Cardiac muscle cell (in vitro differentiated cells and primary cell): Measurements from ENCODE around the gene COL27A1. TPM values are rescaled to one million over a fixed set of nuclear protein-coding genes. Genes with fewer than 3 reads are reported as not detected.
"Not testable (repeated sequence)": the region's sequence is repeated elsewhere in the genome, so short reads cannot be mapped to it uniquely, and the experiment has no call there.

Experiments used
- DNase-seq, 2 donors: peaks; one replicate each; pipeline versions ENCODE4 v3.0.0 to v3.0.0-alpha.2; 2010 to 2017; ENCODE audit warnings: low read depth in 1 of 2, low spot score in 1 of 2
- H3K27ac ChIP-seq: fragments of 200-600 bp; sonication (generic); 2 replicates; pipeline ENCODE4 v1.5.1; 2016
- H3K27me3 ChIP-seq: fragments of 200-600 bp; sonication (generic); 2 replicates; pipeline ENCODE4 v1.6.0; 2016; ENCODE audit warnings: control low read depth
- H3K36me3 ChIP-seq: fragments of 200-600 bp; sonication (generic); 2 replicates; pipeline ENCODE4 v1.5.1; 2016; ENCODE audit warnings: control low read depth
- H3K4me1 ChIP-seq: fragments of 200-600 bp; sonication (generic); 2 replicates; pipeline ENCODE4 v1.8.1; 2017; ENCODE audit warnings: low read depth, mild to moderate bottlenecking, mixed run types
- H3K4me3 ChIP-seq: fragments of 200-600 bp; sonication (generic); 2 replicates; pipeline ENCODE4 v1.5.1; 2016; ENCODE audit warnings: mild to moderate bottlenecking
- H3K9me3 ChIP-seq: fragments of 200-600 bp; sonication (generic); 2 replicates; pipeline ENCODE4 v1.5.1; 2017; ENCODE audit warnings: low read depth, mild to moderate bottlenecking, control low read depth
- CTCF ChIP-seq: IDR thresholded peaks from 2 replicates; pipeline ENCODE4 v1.5.1; 2012; ENCODE audit warnings: low read depth, mild to moderate bottlenecking, low read length
- polyA plus RNA-seq: library from polyadenylated mRNA; unstranded; fragments of >200 nt; fragmentation: Nextera tagmentation; extraction: Ambion mirVana; gene quantifications from 2 replicates; pipeline ENCODE4 v1.2.1, GENCODE V29; 2016
- total RNA-seq: library from RNA; depleted of rRNA; stranded (reverse); fragments of >200 nt; gene quantifications from 2 replicates; pipeline ENCODE4 v1.2.3, GENCODE V29; 2016

The COL27A1 gene
- total and polyA plus RNA-seq, 2 experiments from 2014 or later = 12.2 to 19.2 TPM

DNA sequence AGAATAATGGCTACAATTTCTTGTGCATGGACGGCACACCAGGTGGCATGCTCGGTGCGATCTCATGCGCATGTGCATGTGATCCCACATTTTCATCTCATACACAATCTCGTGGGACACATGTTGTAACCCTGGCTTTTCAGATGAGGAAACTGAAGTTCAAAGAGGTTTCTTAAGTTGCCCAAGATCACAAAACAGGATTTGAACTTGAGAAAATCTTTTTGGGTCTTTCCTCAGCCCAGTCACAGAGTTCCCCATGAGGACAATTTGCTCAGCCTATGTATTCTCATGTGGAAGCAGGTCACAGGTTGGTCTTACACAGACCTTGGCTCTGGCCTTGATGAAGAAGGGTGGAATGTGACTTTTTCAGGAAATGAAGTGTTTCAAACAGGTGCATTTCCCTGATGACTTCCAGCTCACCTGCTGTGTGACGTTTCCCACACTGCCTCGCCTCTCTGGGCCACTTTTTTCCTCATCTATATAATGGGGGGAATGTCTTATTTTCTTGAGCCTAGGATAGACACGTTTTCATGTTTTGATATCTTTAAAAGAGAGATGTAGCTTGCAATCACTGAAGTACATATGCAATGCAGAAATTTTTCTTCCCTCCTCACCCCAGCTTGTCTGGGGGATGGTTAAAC is 160.5 kb downstream of the COL27A1 start:
- no peak overlapping the region for H3K27ac ChIP-seq
- no peaks in the 10 kb centered on the region for H3K27me3 ChIP-seq
- H3K36me3 ChIP-seq = no peaks in the 10 kb centered on the region
- no peaks in the 10 kb centered on the region for H3K4me1 ChIP-seq
- H3K9me3 ChIP-seq = no peaks in the 10 kb centered on the region
- TF ChIP-seq CTCF = no peak
- no peak for DNase-seq
- no peak overlapping the region for H3K4me3 ChIP-seq

DNA sequence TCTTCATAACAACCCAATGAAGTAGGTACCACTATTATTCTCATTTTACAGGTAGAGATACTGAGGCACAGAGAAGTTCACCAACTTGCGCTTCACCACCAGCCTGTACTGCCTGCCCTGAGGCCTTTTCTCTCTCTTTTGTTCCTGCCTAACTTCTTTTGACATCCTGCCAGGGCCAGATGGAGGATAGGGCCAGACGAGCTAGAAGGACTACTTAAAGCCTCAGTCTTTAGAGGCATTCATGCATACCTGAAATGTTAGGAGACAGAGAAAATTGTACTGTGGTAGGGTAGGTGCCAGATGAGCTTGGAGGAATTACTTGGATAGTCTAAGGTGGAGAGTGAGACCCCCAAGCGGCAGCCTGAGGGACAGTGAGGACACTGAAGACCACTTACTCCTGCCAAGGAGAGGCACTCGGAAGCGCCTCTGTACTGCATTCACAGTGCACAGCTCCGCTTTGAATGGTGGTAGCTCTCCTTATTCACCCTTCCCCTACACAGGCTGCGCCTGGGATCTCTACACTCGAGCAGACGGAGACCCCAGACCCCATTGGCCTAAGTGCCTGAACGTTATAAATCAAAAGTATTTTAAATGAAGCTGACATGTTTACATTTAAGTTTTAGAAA is 161.4 kb downstream of the COL27A1 start:
- no peak for TF ChIP-seq CTCF
- no peak for DNase-seq

GRCh38 chr9:114317665-114318357 is 162.5 kb downstream of the COL27A1 start:
- no peak for TF ChIP-seq CTCF
- H3K36me3 ChIP-seq = no peaks in the 10 kb centered on the region
- DNase-seq = peak in 1 of 2 donors; percentile 81
- no peak overlapping the region for H3K4me3 ChIP-seq
- no peak overlapping the region for H3K27ac ChIP-seq
- H3K27me3 ChIP-seq = no peaks in the 10 kb centered on the region
- no peaks in the 10 kb centered on the region for H3K9me3 ChIP-seq
- H3K4me1 ChIP-seq = no peaks in the 10 kb centered on the region

More for the DNA sequence above, 161.4 kb downstream of the COL27A1 start:
- Histone ChIP-seq H3K4me3 (no peak overlapping the region), H3K27me3 (no peaks in the 10 kb centered on the region), H3K36me3 (no peaks in the 10 kb centered on the region), H3K27ac (no peak overlapping the region), H3K9me3 (no peaks in the 10 kb centered on the region), H3K4me1 (no peaks in the 10 kb centered on the region)

DNA sequence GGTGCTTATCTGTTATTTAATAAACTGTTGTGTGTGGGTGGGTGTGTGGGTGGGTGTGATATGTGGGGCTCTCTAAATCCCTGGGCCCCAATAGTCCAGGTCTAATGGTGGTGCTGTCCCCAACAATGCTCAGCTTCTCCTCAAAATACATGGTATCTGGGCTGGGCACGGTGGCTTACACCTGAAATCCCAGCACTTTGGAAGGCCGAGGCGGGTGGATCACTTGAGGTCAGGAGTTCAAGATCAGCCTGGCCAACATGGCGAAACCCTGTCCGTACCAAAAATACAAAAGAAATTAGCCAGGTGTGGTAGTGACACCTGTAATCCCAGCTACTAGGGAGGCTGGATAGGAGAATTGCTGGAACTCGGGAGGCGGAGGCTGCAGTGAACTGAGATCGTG is 163.1 kb downstream of the COL27A1 start:
- Histone ChIP-seq H3K4me1 (no peaks in the 10 kb centered on the region), H3K27me3 (no peaks in the 10 kb centered on the region), H3K27ac (no peak overlapping the region), H3K9me3 (no peaks in the 10 kb centered on the region), H3K36me3 (no peaks in the 10 kb centered on the region), H3K4me3 (no peak overlapping the region)
- DNase-seq = no peak
- no peak for TF ChIP-seq CTCF

GRCh38 chr9:114319147-114319546 is 163.8 kb downstream of the COL27A1 start:
- H3K27me3 ChIP-seq = no peaks in the 10 kb centered on the region
- no peak overlapping the region for H3K4me3 ChIP-seq
- H3K4me1 ChIP-seq = no peaks in the 10 kb centered on the region
- no peak overlapping the region for H3K27ac ChIP-seq
- no peak for DNase-seq
- H3K9me3 ChIP-seq = no peaks in the 10 kb centered on the region
- no peaks in the 10 kb centered on the region for H3K36me3 ChIP-seq
- no peak for TF ChIP-seq CTCF

GRCh38 chr9:114320710-114321109 is 165.4 kb downstream of the COL27A1 start:
- not testable (repeated sequence) for H3K36me3 ChIP-seq, H3K4me1 ChIP-seq, H3K27ac ChIP-seq, H3K4me3 ChIP-seq, H3K9me3 ChIP-seq, H3K27me3 ChIP-seq
- peak in 1 of 2 donors; percentile 63 for DNase-seq
